ENCODE results near the gene PPFIBP1. TPM values are rescaled to one million over a fixed set of nuclear protein-coding genes. Genes with fewer than 3 reads are reported as not detected.

PPFIBP1 gene
- total and polyA plus RNA-seq, 2 of the 13 experiments (the other 11 are each of a cell fraction or from before 2014, with no cell fraction given): 16.2 to 21.8 TPM

GRCh38 chr12:27549801-27550652, 26.0 kb downstream of the PPFIBP1 start (continued):
- TF ChIP-seq ZBED4 (CRISPR knock-in tag; IDR thresholded peaks at IDR 0.05; ENCODE audit: borderline replicate concordance) (peak; percentile 32; the same call in 1 of the 2 replicates), ZNF501 (CRISPR knock-in tag; IDR thresholded peaks at IDR 0.05) (peak; percentile 70; the same call in 1 of the 2 replicates), ZNF556 (CRISPR knock-in tag; IDR thresholded peaks at IDR 0.05; ENCODE audit: borderline replicate concordance) (peak; percentile 76; the same call in 1 of the 2 replicates), ZNF230 (CRISPR knock-in tag; IDR thresholded peaks at IDR 0.05) (no peak), SMYD3 (CRISPR knock-in tag; IDR thresholded peaks at IDR 0.05) (peak; percentile 57; the same call in 1 of the 2 replicates), CAMTA2 (CRISPR knock-in tag; IDR thresholded peaks at IDR 0.05; ENCODE audit: borderline replicate concordance) (no peak), DR1 (CRISPR knock-in tag; IDR thresholded peaks at IDR 0.05) (no peak), ZNF607 (CRISPR knock-in tag; IDR thresholded peaks at IDR 0.05; ENCODE audit: borderline replicate concordance) (no peak), ZBTB44 (CRISPR knock-in tag; IDR thresholded peaks at IDR 0.05) (0 out of 2 replicates have a peak, but pooled peaks have one; percentile 74), WIZ (CRISPR knock-in tag; IDR thresholded peaks at IDR 0.05) (no peak), POLR2AphosphoS5 (IDR thresholded peaks at IDR 0.05; ENCODE audit: low read depth, low read length) (peak; percentile 39; the same call in 1 of the 2 replicates), ZNF570 (CRISPR knock-in tag; IDR thresholded peaks at IDR 0.05; ENCODE audit: borderline replicate concordance) (no peak), BRD4 (CRISPR knock-in tag; IDR thresholded peaks at IDR 0.05) (no peak), RFXAP (CRISPR knock-in tag; IDR thresholded peaks at IDR 0.05; ENCODE audit: borderline replicate concordance) (peak; percentile 80; the same call in 1 of the 2 replicates), NFYB (CRISPR knock-in tag; IDR thresholded peaks at IDR 0.05) (0 out of 2 replicates have a peak, but pooled peaks have one; percentile 36), ZFP62 (CRISPR knock-in tag; IDR thresholded peaks at IDR 0.05) (no peak), ZMYM2 (CRISPR knock-in tag; IDR thresholded peaks at IDR 0.05) (peak; percentile 72; the same call in 1 of the 2 replicates), ZNF639 (CRISPR knock-in tag; conservative IDR thresholded peaks at IDR 0.05) (no peak), ZKSCAN5 (CRISPR knock-in tag; IDR thresholded peaks at IDR 0.05) (no peak), HINFP (CRISPR knock-in tag; IDR thresholded peaks at IDR 0.05; ENCODE audit: low read depth) (peak; percentile 77)
